Measurements from ENCODE around the gene HNRNPM. TPM values are rescaled to one million over a fixed set of nuclear protein-coding genes. Genes with fewer than 3 reads are reported as not detected.

HNRNPM gene
- total RNA-seq, 2 experiments from 2014 or later = 269 to 272 TPM

DNA sequence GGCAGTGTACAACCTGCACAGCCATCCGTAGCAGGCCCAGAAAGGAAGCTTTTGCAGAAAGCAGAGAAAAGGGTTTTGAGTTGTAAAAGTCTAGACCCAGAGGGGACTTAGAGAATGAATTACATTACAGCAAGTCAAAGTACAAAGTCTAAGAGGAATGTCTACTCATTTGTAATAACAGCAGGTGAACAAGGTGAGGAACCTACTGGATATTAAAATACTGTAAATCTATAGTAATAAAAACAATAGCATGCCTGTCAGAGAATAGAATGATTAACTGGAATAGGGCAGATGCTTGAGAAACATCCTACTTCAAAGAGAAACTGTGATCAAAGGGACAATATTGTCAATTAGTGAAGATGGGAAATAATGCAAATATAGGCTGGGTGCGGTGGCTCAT lies 87.5 kb downstream of the HNRNPM start:
- H3K27ac ChIP-seq (ENCODE audit: low read depth in 1 of 2, low read length in 2 of 2) = no peak overlapping the region
- no peak for ATAC-seq (ENCODE audit: poor library complexity)
- H3K36me3 ChIP-seq (ENCODE audit: insufficient read depth, low read length) = peaks cover 60% of the 10 kb centered on the region
- ChIA-PET POLR2A (interaction anchor here (1.3 kb wide), 1 partner anchor 39 kb away, joined by 3 read pairs; no protein-coding TSS in a partner anchor), CTCF (no interaction called here)
- Mint-ChIP-seq H3K27me3 (no peaks in the 10 kb centered on the region), H3K4me3 (no peak overlapping the region), H3K9me3 (no peaks in the 10 kb centered on the region), H3K4me1 (ENCODE audit: low read depth) (peaks cover 7% of the 10 kb centered on the region), H3K36me3 (ENCODE audit: low read depth) (peaks cover 42% of the 10 kb centered on the region), H3K27ac (no peak overlapping the region)
- H3K27me3 ChIP-seq (ENCODE audit: control insufficient read depth in 1 of 2, insufficient read depth in 2 of 2, low read length in 2 of 2) = no peaks in the 10 kb centered on the region
- intact Hi-C loops (cut with DNase I, micrococcal nuclease) = no loop called here
- no peaks in the 10 kb centered on the region for H3K9me3 ChIP-seq (ENCODE audit: control insufficient read depth in 1 of 2, insufficient read depth in 1 of 2, low read length in 2 of 2)
- H3K4me3 ChIP-seq (ENCODE audit: low read length) = no peak overlapping the region
- peaks cover 10% of the 10 kb centered on the region for H3K4me1 ChIP-seq (ENCODE audit: insufficient read depth, low read length)
- TF ChIP-seq, protein P1, sequence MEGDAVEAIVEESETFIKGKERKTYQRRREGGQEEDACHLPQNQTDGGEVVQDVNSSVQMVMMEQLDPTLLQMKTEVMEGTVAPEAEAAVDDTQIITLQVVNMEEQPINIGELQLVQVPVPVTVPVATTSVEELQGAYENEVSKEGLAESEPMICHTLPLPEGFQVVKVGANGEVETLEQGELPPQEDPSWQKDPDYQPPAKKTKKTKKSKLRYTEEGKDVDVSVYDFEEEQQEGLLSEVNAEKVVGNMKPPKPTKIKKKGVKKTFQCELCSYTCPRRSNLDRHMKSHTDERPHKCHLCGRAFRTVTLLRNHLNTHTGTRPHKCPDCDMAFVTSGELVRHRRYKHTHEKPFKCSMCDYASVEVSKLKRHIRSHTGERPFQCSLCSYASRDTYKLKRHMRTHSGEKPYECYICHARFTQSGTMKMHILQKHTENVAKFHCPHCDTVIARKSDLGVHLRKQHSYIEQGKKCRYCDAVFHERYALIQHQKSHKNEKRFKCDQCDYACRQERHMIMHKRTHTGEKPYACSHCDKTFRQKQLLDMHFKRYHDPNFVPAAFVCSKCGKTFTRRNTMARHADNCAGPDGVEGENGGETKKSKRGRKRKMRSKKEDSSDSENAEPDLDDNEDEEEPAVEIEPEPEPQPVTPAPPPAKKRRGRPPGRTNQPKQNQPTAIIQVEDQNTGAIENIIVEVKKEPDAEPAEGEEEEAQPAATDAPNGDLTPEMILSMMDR (IDR thresholded peaks at IDR 0.05) = no peak
- DNase-seq = no peak

- intact Hi-C loops (cut with DNase I, micrococcal nuclease) = no loop called here
- H3K4me1 ChIP-seq (ENCODE audit: insufficient read depth, low read length) = no peaks in the 10 kb centered on the region
- no peak overlapping the region for H3K27ac Mint-ChIP-seq
- H3K4me3 ChIP-seq (ENCODE audit: low read length) = no peak overlapping the region
- DNase-seq (no peak), ATAC-seq (ENCODE audit: poor library complexity) (no peak)
- POLR2A ChIA-PET = no interaction called here
- H3K9me3 ChIP-seq (ENCODE audit: control insufficient read depth in 1 of 2, insufficient read depth in 1 of 2, low read length in 2 of 2) = no peaks in the 10 kb centered on the region
- CTCF ChIA-PET = no interaction called here
- TF ChIP-seq, protein P1 (IDR thresholded peaks at IDR 0.05) = no peak
- no peak overlapping the region for H3K27ac ChIP-seq (ENCODE audit: low read depth in 1 of 2, low read length in 2 of 2)
- no peaks in the 10 kb centered on the region for H3K9me3 Mint-ChIP-seq
- no peak overlapping the region for H3K4me3 Mint-ChIP-seq
- H3K36me3 Mint-ChIP-seq (ENCODE audit: low read depth) = peaks cover 23% of the 10 kb centered on the region
- no peaks in the 10 kb centered on the region for H3K4me1 Mint-ChIP-seq (ENCODE audit: low read depth)
- H3K27me3 ChIP-seq (ENCODE audit: control insufficient read depth in 1 of 2, insufficient read depth in 2 of 2, low read length in 2 of 2) = no peaks in the 10 kb centered on the region
- H3K27me3 Mint-ChIP-seq = no peaks in the 10 kb centered on the region
- H3K36me3 ChIP-seq (ENCODE audit: insufficient read depth, low read length) = peaks cover 54% of the 10 kb centered on the region
Measured at GRCh38 chr19:8536282-8536681, 91.5 kb downstream of the HNRNPM start.

- Histone ChIP-seq H3K4me1 (ENCODE audit: insufficient read depth, low read length) (no peaks in the 10 kb centered on the region), H3K4me3 (ENCODE audit: low read length) (no peak overlapping the region), H3K36me3 (ENCODE audit: insufficient read depth, low read length) (peaks cover 57% of the 10 kb centered on the region), H3K27me3 (ENCODE audit: control insufficient read depth in 1 of 2, insufficient read depth in 2 of 2, low read length in 2 of 2) (no peaks in the 10 kb centered on the region), H3K9me3 (ENCODE audit: control insufficient read depth in 1 of 2, insufficient read depth in 1 of 2, low read length in 2 of 2) (no peaks in the 10 kb centered on the region), H3K27ac (ENCODE audit: low read depth in 1 of 2, low read length in 2 of 2) (no peak overlapping the region)
- ChIA-PET CTCF (no interaction called here), POLR2A (interaction anchor here (1.3 to 1.4 kb wide), 2 partner anchors 23 to 32 kb away, joined by 3 to 5 read pairs; partner anchors contain the start of gene ZNF414)
- H3K27me3 Mint-ChIP-seq = no peaks in the 10 kb centered on the region
- TF ChIP-seq, protein P1 (IDR thresholded peaks at IDR 0.05) = no peak
- no peaks in the 10 kb centered on the region for H3K4me1 Mint-ChIP-seq (ENCODE audit: low read depth)
- H3K4me3 Mint-ChIP-seq = no peak overlapping the region
- intact Hi-C loops (cut with DNase I, micrococcal nuclease) = no loop called here
- no peak overlapping the region for H3K27ac Mint-ChIP-seq
- no peak for DNase-seq
- no peaks in the 10 kb centered on the region for H3K9me3 Mint-ChIP-seq
- peaks cover 18% of the 10 kb centered on the region for H3K36me3 Mint-ChIP-seq (ENCODE audit: low read depth)
- no peak for ATAC-seq (ENCODE audit: poor library complexity)
Measured at GRCh38 chr19:8537099-8537498, 92.3 kb downstream of the HNRNPM start.

Other genes with a start within 250 kb of the HNRNPM start
- gene CERS4, start 235.6 kb upstream of the HNRNPM start, total RNA-seq = 10 to 100 TPM in 1 of 2 experiments, 1 to 10 TPM in 1; 8.7 to 12.3 TPM
- gene CD320, start 136.6 kb upstream of the HNRNPM start, total RNA-seq = 10 to 100 TPM; 17.1 to 17.6 TPM
- 10 to 100 TPM; 42.0 to 42.7 TPM for gene NDUFA7, start 123.6 kb upstream of the HNRNPM start, total RNA-seq
- gene RPS28, start 123.5 kb upstream of the HNRNPM start, total RNA-seq = 1,000 to 10,000 TPM; 3,333 to 3,342 TPM
- 1 to 10 TPM in 1 of 2 experiments, under 1 TPM in 1; 0.87 to 1.1 TPM for gene KANK3, start 101.7 kb upstream of the HNRNPM start, total RNA-seq
- gene ANGPTL4, start 80.8 kb upstream of the HNRNPM start, total RNA-seq = not detected
- 10 to 100 TPM; 66.8 to 71.5 TPM for gene RAB11B, start 54.6 kb upstream of the HNRNPM start, total RNA-seq
- 10 to 100 TPM; 20.0 to 22.2 TPM for gene MARCHF2, start 31.7 kb upstream of the HNRNPM start, total RNA-seq
- 1 to 10 TPM; 4.3 to 6.3 TPM for gene PRAM1, start 57.7 kb downstream of the HNRNPM start, total RNA-seq
- gene ZNF414, start 69.2 kb downstream of the HNRNPM start, total RNA-seq = 10 to 100 TPM; 36.3 to 38.0 TPM
- gene MYO1F, start 132.5 kb downstream of the HNRNPM start, total RNA-seq = 10 to 100 TPM; 66.7 to 67.4 TPM
- gene ADAMTS10, start 165.7 kb downstream of the HNRNPM start, total RNA-seq = 10 to 100 TPM; 67.5 to 72.9 TPM
- gene NFILZ, start 185.7 kb downstream of the HNRNPM start, total RNA-seq = not detected

Data from CD4-positive, alpha-beta T cell (primary cell).